Measurements from ENCODE around the gene THNSL1. TPM values are rescaled to one million over a fixed set of nuclear protein-coding genes. Genes with fewer than 3 reads are reported as not detected.
"Not testable (repeated sequence)": the region's sequence is repeated elsewhere in the genome, so short reads cannot be mapped to it uniquely, and the experiment has no call there.

The THNSL1 gene
- total RNA-seq, 1 donor from 2014 or later, result 3.1 TPM

- no peak overlapping the region for H3K4me3 Mint-ChIP-seq (ENCODE audit: low read depth)
- no peak overlapping the region for H3K27ac Mint-ChIP-seq
- H3K36me3 Mint-ChIP-seq (ENCODE audit: low read depth), result no peaks in the 10 kb centered on the region
- intact Hi-C loops (cut with micrococcal nuclease), result no loop called here
- DNase-seq (ENCODE audit: low spot score), result no peak
- peaks cover 11% of the 10 kb centered on the region for H3K27me3 Mint-ChIP-seq (ENCODE audit: low read depth)
- no peaks in the 10 kb centered on the region for H3K9me3 Mint-ChIP-seq
- H3K4me1 Mint-ChIP-seq (ENCODE audit: low read depth), result peaks cover 10% of the 10 kb centered on the region
Observed at GRCh38 chr10:24983130-24983529, 33.3 kb upstream of the THNSL1 start.

DNA sequence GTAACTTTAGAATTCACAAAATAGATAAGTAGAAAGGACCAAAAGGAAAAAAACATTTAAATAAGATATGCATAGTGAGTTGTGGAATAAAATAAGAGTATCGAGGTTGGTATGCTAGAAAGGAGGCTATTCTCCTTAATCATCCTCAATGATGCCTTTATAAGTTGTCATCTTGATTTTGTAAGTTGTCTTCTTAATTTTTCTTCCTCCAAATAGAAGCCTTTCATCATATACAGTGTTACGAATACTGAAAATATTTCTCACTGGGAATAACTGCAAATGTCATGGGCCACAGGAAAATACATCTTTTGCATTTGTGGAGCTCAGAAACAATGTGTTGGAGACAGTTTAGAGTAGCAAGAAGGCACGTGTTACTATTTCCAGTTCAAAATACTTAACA, 32.5 kb upstream of the THNSL1 start:
- intact Hi-C loops (cut with micrococcal nuclease), result no loop called here
- peaks cover 10% of the 10 kb centered on the region for H3K4me1 Mint-ChIP-seq (ENCODE audit: low read depth)
- H3K36me3 Mint-ChIP-seq (ENCODE audit: low read depth), result no peaks in the 10 kb centered on the region
- H3K27ac Mint-ChIP-seq, result no peak overlapping the region
- no peaks in the 10 kb centered on the region for H3K9me3 Mint-ChIP-seq
- DNase-seq (ENCODE audit: low spot score), result no peak
- H3K27me3 Mint-ChIP-seq (ENCODE audit: low read depth), result peaks cover 7% of the 10 kb centered on the region
- H3K4me3 Mint-ChIP-seq (ENCODE audit: low read depth), result no peak overlapping the region

DNA sequence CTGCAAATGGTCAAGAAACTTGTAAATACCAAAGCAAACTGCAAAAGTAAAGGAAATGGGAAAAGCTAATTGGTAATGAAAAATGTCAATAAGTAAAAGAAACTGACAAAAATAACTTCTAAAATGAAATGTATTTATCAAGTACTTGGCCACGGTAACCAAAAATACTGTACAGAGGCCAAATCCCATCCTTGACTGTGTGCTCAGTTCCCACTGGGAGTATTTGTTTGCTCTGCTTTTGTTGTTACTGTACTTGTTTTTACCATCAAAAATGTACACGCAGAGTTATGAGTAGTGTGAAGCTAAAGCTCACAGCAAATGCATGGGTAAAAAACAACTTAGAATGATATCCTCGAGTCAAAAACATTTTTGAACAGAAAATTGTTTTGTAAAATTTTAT, 31.5 kb upstream of the THNSL1 start:
- Mint-ChIP-seq H3K4me1 (ENCODE audit: low read depth) (peaks cover 10% of the 10 kb centered on the region), H3K9me3 (no peaks in the 10 kb centered on the region), H3K27me3 (ENCODE audit: low read depth) (peaks cover 4% of the 10 kb centered on the region), H3K4me3 (ENCODE audit: low read depth) (no peak overlapping the region), H3K36me3 (ENCODE audit: low read depth) (no peaks in the 10 kb centered on the region), H3K27ac (no peak overlapping the region)
- intact Hi-C loops (cut with micrococcal nuclease), result no loop called here
- no peak for DNase-seq (ENCODE audit: low spot score)

GRCh38 chr10:24988831-24989640, 27.4 kb upstream of the THNSL1 start:
- no peak for DNase-seq (ENCODE audit: low spot score)
- Mint-ChIP-seq H3K36me3 (ENCODE audit: low read depth) (no peaks in the 10 kb centered on the region), H3K4me1 (ENCODE audit: low read depth) (no peaks in the 10 kb centered on the region), H3K9me3 (no peaks in the 10 kb centered on the region), H3K4me3 (ENCODE audit: low read depth) (no peak overlapping the region), H3K27me3 (ENCODE audit: low read depth) (peaks cover 6% of the 10 kb centered on the region), H3K27ac (no peak overlapping the region)
- intact Hi-C loops (cut with micrococcal nuclease), result no loop called here

GRCh38 chr10:24989867-24990266, 26.5 kb upstream of the THNSL1 start:
- Mint-ChIP-seq H3K27ac (no peak overlapping the region), H3K36me3 (ENCODE audit: low read depth) (no peaks in the 10 kb centered on the region), H3K27me3 (ENCODE audit: low read depth) (peaks cover 6% of the 10 kb centered on the region), H3K9me3 (no peaks in the 10 kb centered on the region), H3K4me3 (ENCODE audit: low read depth) (no peak overlapping the region), H3K4me1 (ENCODE audit: low read depth) (no peaks in the 10 kb centered on the region)
- intact Hi-C loops (cut with micrococcal nuclease), result loop anchor here (1.0 kb wide), 1 partner anchor 347 kb away; no protein-coding TSS in a partner anchor
- DNase-seq (ENCODE audit: low spot score), result no peak

- DNase-seq (ENCODE audit: low spot score), result no peak
- Mint-ChIP-seq H3K36me3 (ENCODE audit: low read depth) (no peaks in the 10 kb centered on the region), H3K4me3 (ENCODE audit: low read depth) (no peak overlapping the region), H3K4me1 (ENCODE audit: low read depth) (no peaks in the 10 kb centered on the region), H3K27ac (no peak overlapping the region), H3K9me3 (no peaks in the 10 kb centered on the region), H3K27me3 (ENCODE audit: low read depth) (peaks cover 6% of the 10 kb centered on the region)
- intact Hi-C loops (cut with micrococcal nuclease), result no loop called here
Observed at GRCh38 chr10:24991298-24991697, 25.1 kb upstream of the THNSL1 start.

GRCh38 chr10:24992512-24993133, 23.8 kb upstream of the THNSL1 start:
- intact Hi-C loops (cut with micrococcal nuclease), result no loop called here
- H3K27ac Mint-ChIP-seq, result no peak overlapping the region
- peaks cover 6% of the 10 kb centered on the region for H3K27me3 Mint-ChIP-seq (ENCODE audit: low read depth)
- DNase-seq (ENCODE audit: low spot score), result no peak
- H3K36me3 Mint-ChIP-seq (ENCODE audit: low read depth), result no peaks in the 10 kb centered on the region
- H3K4me1 Mint-ChIP-seq (ENCODE audit: low read depth), result no peaks in the 10 kb centered on the region
- no peak overlapping the region for H3K4me3 Mint-ChIP-seq (ENCODE audit: low read depth)
- H3K9me3 Mint-ChIP-seq, result no peaks in the 10 kb centered on the region

DNA sequence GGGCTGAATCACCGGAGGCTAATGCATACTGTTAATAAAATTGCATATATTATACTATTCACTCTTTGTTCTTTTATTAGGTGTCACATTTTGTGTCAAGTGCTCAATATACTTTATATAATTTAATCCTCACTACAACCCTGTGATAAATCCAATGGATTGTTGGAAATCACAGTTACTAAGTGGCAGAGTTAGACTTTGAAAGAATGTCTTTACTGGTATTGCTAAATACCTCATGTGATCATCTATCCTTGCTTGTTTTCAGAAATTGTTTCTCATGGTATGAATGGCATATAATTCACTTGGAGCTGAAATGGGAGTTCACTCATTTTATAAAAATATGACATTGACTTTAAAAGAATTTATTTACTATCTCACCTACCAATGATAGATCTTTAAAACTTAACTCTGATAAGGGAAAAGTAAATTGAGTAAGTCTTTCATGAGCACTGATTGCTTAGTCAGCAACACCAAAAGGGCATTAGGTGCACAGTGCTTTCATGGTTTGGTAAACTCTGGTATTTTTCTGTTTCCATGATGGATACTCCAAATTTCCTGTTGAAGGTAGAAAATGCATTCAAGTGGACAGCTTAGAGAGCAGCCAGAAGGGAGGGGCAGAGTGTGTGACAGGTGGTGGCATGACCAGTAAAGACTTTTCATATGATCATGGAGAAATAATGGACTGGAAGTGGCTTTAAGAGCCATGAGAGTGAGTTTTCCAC, 23.0 kb upstream of the THNSL1 start:
- Mint-ChIP-seq H3K4me3 (ENCODE audit: low read depth) (no peak overlapping the region), H3K27ac (no peak overlapping the region), H3K4me1 (ENCODE audit: low read depth) (no peaks in the 10 kb centered on the region), H3K27me3 (ENCODE audit: low read depth) (peaks cover 6% of the 10 kb centered on the region), H3K9me3 (no peaks in the 10 kb centered on the region), H3K36me3 (ENCODE audit: low read depth) (no peaks in the 10 kb centered on the region)
- DNase-seq (ENCODE audit: low spot score), result no peak
- intact Hi-C loops (cut with micrococcal nuclease), result no loop called here

- peaks cover 8% of the 10 kb centered on the region for H3K27me3 Mint-ChIP-seq (ENCODE audit: low read depth)
- peaks cover 4% of the 10 kb centered on the region for H3K9me3 Mint-ChIP-seq
- intact Hi-C loops (cut with micrococcal nuclease), result no loop called here
- no peaks in the 10 kb centered on the region for H3K4me1 Mint-ChIP-seq (ENCODE audit: low read depth)
- DNase-seq (ENCODE audit: low spot score), result no peak
- H3K27ac Mint-ChIP-seq, result no peak overlapping the region
- H3K36me3 Mint-ChIP-seq (ENCODE audit: low read depth), result no peaks in the 10 kb centered on the region
- no peak overlapping the region for H3K4me3 Mint-ChIP-seq (ENCODE audit: low read depth)
Observed at GRCh38 chr10:24995072-24995471, 21.3 kb upstream of the THNSL1 start.

DNA sequence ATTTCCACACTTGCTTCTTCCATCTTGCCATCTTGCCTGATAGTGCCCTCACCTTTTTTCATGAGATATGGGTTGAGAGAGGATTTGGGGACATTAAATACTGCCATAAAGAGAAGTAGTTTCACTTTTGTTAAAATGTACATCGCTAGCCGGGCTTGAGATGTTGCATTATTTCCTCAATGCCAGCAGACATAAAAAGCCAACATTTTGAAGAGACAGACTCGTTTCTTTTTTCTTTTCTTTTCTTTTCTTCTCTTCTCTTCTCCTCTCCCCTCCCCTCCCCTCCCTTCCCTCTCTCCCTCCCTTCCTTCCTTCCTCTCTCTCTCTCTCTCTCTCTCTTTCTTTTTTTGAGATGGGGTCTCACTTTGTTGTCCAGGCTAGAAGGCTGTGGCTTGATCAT, 18.4 kb upstream of the THNSL1 start:
- no peak overlapping the region for H3K27ac Mint-ChIP-seq
- H3K27me3 Mint-ChIP-seq (ENCODE audit: low read depth), result peaks cover 18% of the 10 kb centered on the region
- no peak overlapping the region for H3K4me3 Mint-ChIP-seq (ENCODE audit: low read depth)
- no peaks in the 10 kb centered on the region for H3K4me1 Mint-ChIP-seq (ENCODE audit: low read depth)
- H3K9me3 Mint-ChIP-seq, result peaks cover 13% of the 10 kb centered on the region
- no peaks in the 10 kb centered on the region for H3K36me3 Mint-ChIP-seq (ENCODE audit: low read depth)
- intact Hi-C loops (cut with micrococcal nuclease), result no loop called here
- DNase-seq (ENCODE audit: low spot score), result no peak

DNA sequence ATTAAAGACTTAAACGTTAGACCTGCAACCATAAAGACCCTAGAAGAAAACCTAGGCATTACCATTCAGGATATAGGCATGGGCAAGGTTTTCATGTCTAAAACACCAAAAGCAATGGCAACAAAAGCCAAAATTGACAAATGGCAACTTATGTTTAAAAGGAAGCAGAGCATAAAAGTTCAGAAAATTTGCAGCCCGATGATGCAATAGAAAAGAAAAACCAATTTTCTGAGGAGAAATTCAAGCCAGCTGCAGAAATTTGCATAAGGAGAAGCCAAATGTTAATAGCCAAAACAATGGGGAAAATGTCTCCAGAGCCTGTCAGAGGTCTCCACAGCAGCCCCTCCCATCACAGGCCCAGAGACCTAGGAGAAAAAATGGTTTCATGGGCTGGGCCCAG, 4.8 kb upstream of the THNSL1 start:
- H3K4me3 Mint-ChIP-seq (ENCODE audit: low read depth); H3K27ac Mint-ChIP-seq; DNase-seq (ENCODE audit: low spot score); H3K36me3 Mint-ChIP-seq (ENCODE audit: low read depth); H3K9me3 Mint-ChIP-seq; H3K27me3 Mint-ChIP-seq (ENCODE audit: low read depth); H3K4me1 Mint-ChIP-seq (ENCODE audit: low read depth): not testable (repeated sequence)
- intact Hi-C loops (cut with micrococcal nuclease), result loop anchor here (10.0 kb wide), 1 partner anchor 127 kb away; no protein-coding TSS in a partner anchor

GRCh38 chr10:25014579-25014978, 1.8 kb upstream of the THNSL1 start:
- peaks cover 6% of the 10 kb centered on the region for H3K9me3 Mint-ChIP-seq
- no peaks in the 10 kb centered on the region for H3K36me3 Mint-ChIP-seq (ENCODE audit: low read depth)
- intact Hi-C loops (cut with micrococcal nuclease), result loop anchor here (10.0 kb wide), 1 partner anchor 130 kb away; no protein-coding TSS in a partner anchor
- no peak for DNase-seq (ENCODE audit: low spot score)
- H3K4me1 Mint-ChIP-seq (ENCODE audit: low read depth), result peaks cover 14% of the 10 kb centered on the region
- H3K27me3 Mint-ChIP-seq (ENCODE audit: low read depth), result peaks cover 4% of the 10 kb centered on the region
- peak overlapping the region; percentile 4 for H3K4me3 Mint-ChIP-seq (ENCODE audit: low read depth)
- no peak overlapping the region for H3K27ac Mint-ChIP-seq
